Measurements from ENCODE around the gene DDX24. TPM values are rescaled to one million over a fixed set of nuclear protein-coding genes. Genes with fewer than 3 reads are reported as not detected.

Gene DDX24
- total RNA-seq, 2 experiments from 2014 or later: 273 to 292 TPM

DNA sequence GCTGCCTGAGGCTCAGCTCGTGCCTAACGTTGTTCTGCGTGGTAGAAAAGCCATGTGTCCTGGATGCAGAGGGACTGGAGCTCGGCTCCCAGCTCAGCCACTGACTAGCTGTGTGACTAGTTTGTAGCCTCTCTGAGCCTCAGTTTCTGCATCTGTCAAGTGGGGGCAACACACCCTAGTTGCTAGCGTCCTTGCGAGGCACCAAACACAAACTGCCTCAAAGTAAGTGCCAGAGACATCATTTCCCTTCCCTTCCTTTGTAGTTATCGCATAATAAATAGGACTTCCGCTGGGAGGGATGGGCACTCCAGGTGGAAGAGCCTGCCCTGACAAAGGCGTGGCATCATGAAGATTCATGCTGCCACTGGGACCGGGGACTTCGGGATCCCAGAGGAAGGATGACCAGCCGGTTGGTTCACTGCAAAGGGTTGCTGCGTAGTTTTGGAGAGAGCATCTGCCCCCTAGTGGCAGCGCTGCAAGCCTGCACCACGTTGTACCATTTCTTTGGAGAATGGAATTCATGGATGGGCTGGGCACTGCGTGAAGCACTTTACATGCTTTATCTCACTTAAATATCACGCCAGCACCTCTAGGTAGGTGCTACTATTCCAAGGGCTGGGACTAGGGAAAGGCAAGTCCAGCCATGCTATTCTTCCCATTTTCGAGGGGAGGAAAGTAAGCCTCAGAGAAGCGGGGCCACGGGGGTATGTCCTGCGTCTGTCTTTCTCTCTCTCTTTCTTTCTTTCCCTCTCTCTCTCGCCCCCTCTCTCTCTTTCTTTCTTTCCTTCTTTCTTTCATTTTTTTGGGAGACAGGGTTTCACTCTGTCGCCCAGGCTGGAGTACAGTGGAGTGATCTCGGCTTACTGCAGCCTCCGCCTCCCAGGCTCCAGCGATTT is 79.3 kb downstream of the DDX24 start:
- ChIA-PET POLR2A (interaction anchor here (0.8 to 1.2 kb wide), 2 partner anchors 9 to 62 kb away, joined by 3 to 4 read pairs; no protein-coding TSS in a partner anchor), CTCF (interaction anchor here (0.7 to 5.1 kb wide), 16 partner anchors 9 to 135 kb away, joined by 3 to 103 read pairs (median 4); partner anchors contain the start of gene ASB2)

DNA sequence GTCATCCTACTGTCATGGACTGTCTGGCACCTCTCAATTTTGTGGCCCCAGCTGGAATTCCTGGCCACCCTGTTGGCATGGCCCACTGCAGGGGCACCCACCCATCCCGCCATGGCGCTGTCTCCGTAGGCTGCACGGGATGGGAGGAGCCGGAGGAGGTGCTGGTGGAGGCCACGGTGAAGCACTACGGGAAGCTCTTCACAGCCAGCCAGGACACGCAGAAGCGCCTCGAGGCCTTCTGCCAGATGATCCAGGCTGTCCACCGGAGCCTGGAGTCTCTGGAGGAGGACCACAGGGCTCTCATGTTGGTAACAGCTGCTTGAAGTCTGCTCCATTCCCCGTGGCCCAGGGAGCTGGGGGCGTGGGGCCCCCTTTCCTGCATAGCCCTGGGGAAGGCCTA is 80.0 kb downstream of the DDX24 start:
- ChIA-PET POLR2A (interaction anchor here (0.8 to 1.2 kb wide), 2 partner anchors 8 to 61 kb away, joined by 3 to 4 read pairs; no protein-coding TSS in a partner anchor), CTCF (interaction anchor here (0.7 to 5.1 kb wide), 15 partner anchors 9 to 136 kb away, joined by 3 to 103 read pairs (median 4); partner anchors contain the start of gene ASB2)

DNA sequence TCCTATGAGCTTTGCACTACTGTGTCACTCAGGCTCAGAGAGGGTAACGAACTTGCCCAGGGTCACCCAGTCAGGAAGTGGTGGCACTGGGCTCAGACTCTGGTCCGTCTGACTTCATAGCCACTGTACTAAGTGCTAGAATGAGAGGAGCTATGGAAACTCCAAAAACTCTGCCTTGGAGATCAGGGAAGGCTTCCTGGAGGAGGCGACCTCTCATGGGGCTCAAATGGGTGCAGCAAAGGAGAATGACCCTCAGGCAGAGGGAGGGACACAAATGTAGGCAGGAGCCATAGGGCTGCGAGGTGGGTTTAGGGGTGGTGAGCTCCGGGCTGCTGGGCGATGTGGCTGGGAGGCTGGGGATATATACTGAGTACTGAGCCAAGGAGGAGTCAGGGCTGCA is 80.7 kb downstream of the DDX24 start:
- POLR2A ChIA-PET: no interaction called here

DNA sequence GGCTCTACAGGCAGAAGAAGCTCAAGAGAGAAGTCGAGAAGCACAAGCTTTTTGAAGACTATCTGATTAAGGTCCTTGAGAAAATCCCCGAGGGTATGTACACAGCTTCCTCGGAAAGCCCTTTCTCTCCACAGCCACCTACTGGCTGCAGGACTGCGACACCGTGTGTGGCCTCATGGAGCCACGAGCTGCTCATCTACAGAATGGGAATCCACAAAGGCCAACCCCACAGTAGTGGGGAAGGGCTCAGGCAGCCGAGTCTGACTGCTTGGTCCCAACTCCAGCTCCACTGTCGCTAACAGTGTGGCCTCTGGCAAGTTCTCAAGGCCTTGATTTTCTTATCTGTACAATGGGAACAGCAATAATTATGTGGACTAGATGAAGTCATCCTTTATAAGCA is 81.4 kb downstream of the DDX24 start:
- ChIA-PET CTCF (interaction anchor here (1.0 to 5.1 kb wide), 7 partner anchors 23 to 69 kb away, joined by 3 to 103 read pairs (median 3); partner anchors contain the start of gene ASB2), POLR2A (no interaction called here)

More for the DNA sequence above, 80.7 kb downstream of the DDX24 start:
- CTCF ChIA-PET: interaction anchor here (1.0 to 5.1 kb wide), 9 partner anchors 21 to 70 kb away, joined by 3 to 103 read pairs (median 10); partner anchors contain the start of gene ASB2

DNA sequence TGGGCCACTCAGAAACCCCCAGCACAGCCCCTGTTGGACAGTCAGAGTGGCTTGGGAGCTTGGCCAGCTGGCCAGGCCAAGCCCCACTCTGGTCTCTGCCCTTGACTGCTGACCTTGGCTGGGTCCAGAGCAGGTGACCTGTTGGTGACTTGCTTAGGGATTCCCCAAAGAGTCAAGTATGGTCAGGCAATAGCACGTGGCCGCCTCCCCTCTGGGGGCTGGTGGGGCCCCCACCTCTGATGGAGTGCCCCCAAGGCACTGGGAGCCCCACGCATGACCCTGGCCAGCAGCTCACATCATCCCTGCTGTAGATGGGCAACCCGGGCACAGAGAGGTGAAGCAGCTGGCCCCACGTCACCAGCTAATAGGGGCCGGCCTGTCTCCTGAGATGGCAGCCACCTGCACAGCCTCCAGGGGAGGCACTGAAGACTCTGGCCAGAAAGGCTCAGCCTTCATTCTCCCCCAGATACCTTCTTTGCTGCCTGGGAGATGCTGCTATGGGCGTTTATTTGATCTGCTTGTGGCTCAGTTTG is 82.1 kb downstream of the DDX24 start:
- ChIA-PET POLR2A (no interaction called here), CTCF (interaction anchor here (1.1 to 5.1 kb wide), 4 partner anchors 23 to 68 kb away, joined by 3 to 103 read pairs (median 4); partner anchors contain the start of gene ASB2)

Other genes with a start within 250 kb of the DDX24 start
- gene FAM181A, start 153.9 kb downstream of the DDX24 start, total RNA-seq: not detected
- 10 to 100 TPM; 68.2 to 75.9 TPM for gene ASB2, start 104.6 kb downstream of the DDX24 start, total RNA-seq
- not detected for gene CCDC197, start 83.9 kb downstream of the DDX24 start, total RNA-seq
- 1 to 10 TPM in 1 of 2 experiments, under 1 TPM in 1; 0.86 to 1.4 TPM for gene OTUB2, start 54.9 kb downstream of the DDX24 start, total RNA-seq
- gene IFI27L1, start 108 bp upstream of the DDX24 start, total RNA-seq: 10 to 100 TPM; 19.3 to 21.9 TPM
- gene IFI27, start 29.5 kb upstream of the DDX24 start, total RNA-seq: 1 to 10 TPM; 1.1 to 1.3 TPM
- gene IFI27L2, start 48.4 kb upstream of the DDX24 start, total RNA-seq: 10 to 100 TPM; 53.1 to 62.2 TPM
- 1 to 10 TPM; 1.4 to 1.8 TPM for gene PPP4R4, start 93.1 kb upstream of the DDX24 start, total RNA-seq
- gene SERPINA10, start 212.1 kb upstream of the DDX24 start, total RNA-seq: not detected
- gene SERPINA6, start 242.1 kb upstream of the DDX24 start, total RNA-seq: not detected

All from activated CD8-positive, alpha-beta memory T cell treated with anti-CD3 and anti-CD28 coated beads for 36 hours (primary cell).